Measurements from ENCODE around the gene ASPG.
"Not testable (repeated sequence)": the region's sequence is repeated elsewhere in the genome, so short reads cannot be mapped to it uniquely, and the experiment has no call there.

ASPG gene

GRCh38 chr14:104144453-104144790 is 58.9 kb downstream of the ASPG start:
- in situ Hi-C loops (cut with HindIII; ENCODE audit: low sequenced_read_pairs) = loop anchor here (10.0 kb wide), 1 partner anchor 470 kb away; no protein-coding TSS in a partner anchor

GRCh38 chr14:104144911-104145825 is 59.7 kb downstream of the ASPG start:
- in situ Hi-C loops (cut with HindIII; ENCODE audit: low sequenced_read_pairs) = loop anchor here (10.0 kb wide), 1 partner anchor 470 kb away; no protein-coding TSS in a partner anchor

- in situ Hi-C loops (cut with HindIII; ENCODE audit: low sequenced_read_pairs) = loop anchor here (10.0 kb wide), 1 partner anchor 469 kb away; no protein-coding TSS in a partner anchor
Measured at GRCh38 chr14:104145826-104146601, 60.5 kb downstream of the ASPG start.

- in situ Hi-C loops (cut with HindIII; ENCODE audit: low sequenced_read_pairs) = loop anchor here (10.0 kb wide), 1 partner anchor 468 kb away; no protein-coding TSS in a partner anchor
Measured at GRCh38 chr14:104146651-104147345, 61.3 kb downstream of the ASPG start.

- in situ Hi-C loops (cut with HindIII; ENCODE audit: low sequenced_read_pairs) = loop anchor here (10.0 kb wide), 1 partner anchor 467 kb away; no protein-coding TSS in a partner anchor
Measured at GRCh38 chr14:104147346-104148125, 62.0 kb downstream of the ASPG start.

GRCh38 chr14:104148433-104149277 is 63.2 kb downstream of the ASPG start:
- in situ Hi-C loops (cut with HindIII; ENCODE audit: low sequenced_read_pairs) = loop anchor here (10.0 kb wide), 1 partner anchor 466 kb away; no protein-coding TSS in a partner anchor

GRCh38 chr14:104149278-104149595 is 63.7 kb downstream of the ASPG start:
- in situ Hi-C loops (cut with HindIII; ENCODE audit: low sequenced_read_pairs) = loop anchor here (10.0 kb wide), 1 partner anchor 466 kb away; no protein-coding TSS in a partner anchor

- in situ Hi-C loops (cut with HindIII; ENCODE audit: low sequenced_read_pairs) = loop anchor here (10.0 kb wide), 1 partner anchor 465 kb away; no protein-coding TSS in a partner anchor
Measured at GRCh38 chr14:104149617-104150135, 64.2 kb downstream of the ASPG start.

- in situ Hi-C loops (cut with HindIII; ENCODE audit: low sequenced_read_pairs) = no loop called here
Measured at GRCh38 chr14:104150136-104151025, 64.9 kb downstream of the ASPG start.

GRCh38 chr14:104151026-104151381 is 65.5 kb downstream of the ASPG start:
- in situ Hi-C loops (cut with HindIII; ENCODE audit: low sequenced_read_pairs) = no loop called here

- in situ Hi-C loops (cut with HindIII; ENCODE audit: low sequenced_read_pairs) = no loop called here
Measured at GRCh38 chr14:104151566-104152245, 66.2 kb downstream of the ASPG start.

- in situ Hi-C loops (cut with HindIII; ENCODE audit: low sequenced_read_pairs) = no loop called here
Measured at GRCh38 chr14:104152246-104152575, 66.7 kb downstream of the ASPG start.

GRCh38 chr14:104152686-104153393 is 67.3 kb downstream of the ASPG start:
- in situ Hi-C loops (cut with HindIII; ENCODE audit: low sequenced_read_pairs) = no loop called here

GRCh38 chr14:104153394-104153755 is 67.9 kb downstream of the ASPG start:
- in situ Hi-C loops (cut with HindIII; ENCODE audit: low sequenced_read_pairs) = not testable (repeated sequence)

GRCh38 chr14:104154246-104154645 is 68.7 kb downstream of the ASPG start:
- in situ Hi-C loops (cut with HindIII; ENCODE audit: low sequenced_read_pairs) = no loop called here

GRCh38 chr14:104155513-104155912 is 70.0 kb downstream of the ASPG start:
- in situ Hi-C loops (cut with HindIII; ENCODE audit: low sequenced_read_pairs) = no loop called here

GRCh38 chr14:104156142-104156541 is 70.6 kb downstream of the ASPG start:
- in situ Hi-C loops (cut with HindIII; ENCODE audit: low sequenced_read_pairs) = no loop called here
